Suprapubic skin (tissue), 4 donors: Measurements from ENCODE around the gene SFI1. TPM values are rescaled to one million over a fixed set of nuclear protein-coding genes. Genes with fewer than 3 reads are reported as not detected.
"Not testable (repeated sequence)": the region's sequence is repeated elsewhere in the genome, so short reads cannot be mapped to it uniquely, and the experiment has no call there.

ENCODE experiments used
- DNase-seq, 2 donors: peaks; one replicate each; pipeline ENCODE4 v3.0.0-alpha.2; 2019; ENCODE audit warnings: low spot score in 2 of 2
- H3K27ac ChIP-seq: fragments of 200-600 bp; sonication (generic); one replicate; pipeline ENCODE4 v1.5.1; 2019
- H3K27me3 ChIP-seq: fragments of 200-600 bp; sonication (generic); one replicate; pipeline ENCODE4 v1.5.1; 2019
- H3K36me3 ChIP-seq: fragments of 200-600 bp; sonication (generic); one replicate; pipeline ENCODE4 v1.5.1; 2019
- H3K4me1 ChIP-seq: fragments of 200-600 bp; sonication (generic); one replicate; pipeline ENCODE4 v1.5.1; 2019
- H3K4me3 ChIP-seq: fragments of 200-600 bp; sonication (generic); one replicate; pipeline ENCODE4 v1.5.1; 2019; ENCODE audit warnings: mild to moderate bottlenecking
- H3K9me3 ChIP-seq: fragments of 200-600 bp; sonication (generic); one replicate; pipeline ENCODE4 v1.5.1; 2019
- EP300 ChIP-seq: sonication (generic); formaldehyde crosslinking; IDR thresholded peaks from one replicate; pipeline ENCODE4 v1.6.1; 2017; ENCODE audit warnings: antibody characterized with exemption
- POLR2A ChIP-seq, 2 donors: fragments of 450-650 bp; IDR thresholded peaks; one replicate each; pipeline ENCODE4 v1.6.1; 2017; ENCODE audit warnings: antibody characterized with exemption in 2 of 2, mild to moderate bottlenecking in 2 of 2, moderate library complexity in 2 of 2
- POLR2AphosphoS5 ChIP-seq, 3 donors: sonication (generic); formaldehyde crosslinking; IDR thresholded peaks; one replicate each; pipeline ENCODE4 v1.6.1; 2017; ENCODE audit warnings: antibody characterized with exemption in 3 of 3
- WGBS: methylation state at CpG from one replicate; pipeline ENCODE4 v1.1.5; 2018; 5-methylcytosine and 5-hydroxymethylcytosine counted together
- total RNA-seq, 4 donors: library from RNA; depleted of rRNA; stranded (reverse); fragments of >200 nt; gene quantifications; one replicate each; pipeline ENCODE4 v1.1.0, GENCODE V29; 2016
- TF ChIP-seq, protein P1 (sequence below), 2 donors: fragments of 200-600 bp in 1 of 2; fragments of 450-650 bp in 1 of 2; sonication (generic) in 1 of 2; IDR thresholded peaks; one replicate each; pipeline ENCODE4 v1.5.1; 2016 to 2019; ENCODE audit warnings: antibody characterized with exemption in 2 of 2, mild to moderate bottlenecking in 1 of 2, moderate library complexity in 1 of 2

SFI1 gene
- total RNA-seq, 4 donors from 2014 or later, result 21.2 to 128 (median 40.7) TPM

- 80% methylated on average over 6 of the region's 6 CpGs for WGBS
- peak in 1 of 2 donors; percentile 60 for DNase-seq
- no peaks in the 10 kb centered on the region for H3K4me1 ChIP-seq
- TF ChIP-seq POLR2AphosphoS5 (IDR thresholded peaks at IDR 0.05) (no peak), POLR2A (IDR thresholded peaks at IDR 0.05) (no peak), EP300 (no peak)
- TF ChIP-seq, protein P1, sequence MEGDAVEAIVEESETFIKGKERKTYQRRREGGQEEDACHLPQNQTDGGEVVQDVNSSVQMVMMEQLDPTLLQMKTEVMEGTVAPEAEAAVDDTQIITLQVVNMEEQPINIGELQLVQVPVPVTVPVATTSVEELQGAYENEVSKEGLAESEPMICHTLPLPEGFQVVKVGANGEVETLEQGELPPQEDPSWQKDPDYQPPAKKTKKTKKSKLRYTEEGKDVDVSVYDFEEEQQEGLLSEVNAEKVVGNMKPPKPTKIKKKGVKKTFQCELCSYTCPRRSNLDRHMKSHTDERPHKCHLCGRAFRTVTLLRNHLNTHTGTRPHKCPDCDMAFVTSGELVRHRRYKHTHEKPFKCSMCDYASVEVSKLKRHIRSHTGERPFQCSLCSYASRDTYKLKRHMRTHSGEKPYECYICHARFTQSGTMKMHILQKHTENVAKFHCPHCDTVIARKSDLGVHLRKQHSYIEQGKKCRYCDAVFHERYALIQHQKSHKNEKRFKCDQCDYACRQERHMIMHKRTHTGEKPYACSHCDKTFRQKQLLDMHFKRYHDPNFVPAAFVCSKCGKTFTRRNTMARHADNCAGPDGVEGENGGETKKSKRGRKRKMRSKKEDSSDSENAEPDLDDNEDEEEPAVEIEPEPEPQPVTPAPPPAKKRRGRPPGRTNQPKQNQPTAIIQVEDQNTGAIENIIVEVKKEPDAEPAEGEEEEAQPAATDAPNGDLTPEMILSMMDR (IDR thresholded peaks at IDR 0.05), result no peak
- no peaks in the 10 kb centered on the region for H3K27me3 ChIP-seq
- H3K4me3 ChIP-seq, result no peak overlapping the region
- no peak overlapping the region for H3K27ac ChIP-seq
- H3K36me3 ChIP-seq, result peaks cover 46% of the 10 kb centered on the region
- no peaks in the 10 kb centered on the region for H3K9me3 ChIP-seq
These were observed 92.8 kb downstream of the SFI1 start for GRCh38 chr22:31588970-31589675.

- H3K27me3 ChIP-seq, H3K9me3 ChIP-seq, H3K27ac ChIP-seq, H3K4me3 ChIP-seq, H3K4me1 ChIP-seq, DNase-seq: not testable (repeated sequence)
- H3K36me3 ChIP-seq, result peaks cover 35% of the 10 kb centered on the region
- WGBS, result no CpG with 5 or more reads among the region's 2 CpGs
These were observed 93.8 kb downstream of the SFI1 start for GRCh38 chr22:31590161-31590560.

GRCh38 chr22:31595271-31595670, 98.9 kb downstream of the SFI1 start:
- Histone ChIP-seq H3K27ac (no peak overlapping the region), H3K4me3 (no peak overlapping the region), H3K36me3 (no peaks in the 10 kb centered on the region), H3K27me3 (no peaks in the 10 kb centered on the region), H3K4me1 (no peaks in the 10 kb centered on the region), H3K9me3 (no peaks in the 10 kb centered on the region)
- WGBS, result 93% methylated on average over 2 of the region's 2 CpGs
- DNase-seq, result no peak
- TF ChIP-seq EP300, result no peak

DNA sequence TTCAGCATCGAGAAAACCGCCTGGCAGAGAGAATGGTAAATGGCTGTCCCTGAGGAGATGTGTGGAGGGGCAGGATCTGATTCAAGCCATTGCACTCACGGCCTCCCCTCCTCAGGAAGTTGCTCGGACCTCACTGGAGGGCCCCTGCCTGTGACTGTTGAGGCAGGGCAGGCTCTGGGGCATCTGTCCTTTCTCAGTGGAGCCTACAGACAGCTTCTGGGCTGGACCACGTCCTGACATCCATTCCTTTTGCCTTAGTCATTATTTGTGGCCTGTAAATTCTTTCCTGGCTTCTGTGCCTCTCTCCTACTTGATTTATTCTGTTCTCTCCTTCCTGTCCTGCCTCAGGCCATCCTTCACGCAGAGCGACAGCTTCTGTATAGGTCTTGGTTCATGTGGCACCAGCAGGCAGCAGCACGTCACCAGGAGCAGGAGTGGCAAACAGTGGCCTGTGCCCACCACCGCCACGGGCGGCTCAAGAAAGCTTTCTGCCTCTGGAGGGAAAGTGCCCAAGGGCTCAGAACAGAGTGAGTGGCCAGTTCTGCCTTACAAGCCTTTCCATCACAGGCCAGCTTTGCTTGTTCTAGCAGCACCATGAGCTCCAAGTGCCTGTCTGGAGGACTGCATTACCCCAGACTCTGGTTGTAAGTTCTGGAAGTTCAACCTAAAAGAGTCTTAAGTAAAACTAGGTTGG, 106.1 kb downstream of the SFI1 start:
- 65% methylated on average over 11 of the region's 11 CpGs for WGBS
- H3K4me1 ChIP-seq, result no peaks in the 10 kb centered on the region
- TF ChIP-seq EP300 (no peak), POLR2A (IDR thresholded peaks at IDR 0.05) (no peak), POLR2AphosphoS5 (IDR thresholded peaks at IDR 0.05) (no peak)
- TF ChIP-seq, protein P1 (IDR thresholded peaks at IDR 0.05), result no peak
- H3K4me3 ChIP-seq, result no peak overlapping the region
- H3K36me3 ChIP-seq, result peaks cover 35% of the 10 kb centered on the region
- H3K27ac ChIP-seq, result no peak overlapping the region
- H3K9me3 ChIP-seq, result no peaks in the 10 kb centered on the region
- DNase-seq, result peak in 1 of 2 donors; percentile 26
- H3K27me3 ChIP-seq, result no peaks in the 10 kb centered on the region

- WGBS, result 82% methylated on average over 9 of the region's 10 CpGs
- no peaks in the 10 kb centered on the region for H3K9me3 ChIP-seq
- H3K27ac ChIP-seq, result no peak overlapping the region
- DNase-seq, result peak in 1 of 2 donors; percentile 6
- H3K4me3 ChIP-seq, result no peak overlapping the region
- no peaks in the 10 kb centered on the region for H3K27me3 ChIP-seq
- peaks cover 42% of the 10 kb centered on the region for H3K36me3 ChIP-seq
- H3K4me1 ChIP-seq, result no peaks in the 10 kb centered on the region
- TF ChIP-seq, protein P1 (IDR thresholded peaks at IDR 0.05), result no peak
- TF ChIP-seq POLR2A (IDR thresholded peaks at IDR 0.05) (no peak), POLR2AphosphoS5 (IDR thresholded peaks at IDR 0.05) (no peak), EP300 (no peak)
These were observed 106.8 kb downstream of the SFI1 start for GRCh38 chr22:31603081-31603525.

- no peaks in the 10 kb centered on the region for H3K27me3 ChIP-seq
- no peaks in the 10 kb centered on the region for H3K4me1 ChIP-seq
- WGBS, result 100% methylated on average over 2 of the region's 5 CpGs
- no peak for TF ChIP-seq POLR2AphosphoS5 (IDR thresholded peaks at IDR 0.05)
- TF ChIP-seq POLR2A (IDR thresholded peaks at IDR 0.05), result no peak
- no peak overlapping the region for H3K4me3 ChIP-seq
- peak in 1 of 2 donors; percentile 40 for DNase-seq
- no peak overlapping the region for H3K27ac ChIP-seq
- H3K36me3 ChIP-seq, result peaks cover 44% of the 10 kb centered on the region
- H3K9me3 ChIP-seq, result no peaks in the 10 kb centered on the region
These were observed 107.2 kb downstream of the SFI1 start for GRCh38 chr22:31603574-31603973.
